Mesodermal cell (in vitro differentiated cells): ENCODE measurements around the gene AKT3.
A peak's percentile ranks its signal among the peaks of the same experiment; 100 is the strongest.

ENCODE experiments used
- H3K27ac ChIP-seq: 2 replicates; pipeline ENCODE4 v1.7.0; 2013; ENCODE audit warnings: mild to moderate bottlenecking, low read depth, low read length, moderate library complexity; ENCODE audit not compliant: severe bottlenecking
- H3K36me3 ChIP-seq: 2 replicates; pipeline ENCODE4 v1.7.1; 2013; ENCODE audit warnings: mild to moderate bottlenecking, low read length, moderate library complexity; ENCODE audit not compliant: control insufficient read depth, insufficient read depth
- H3K4me1 ChIP-seq: one replicate; pipeline ENCODE4 v1.7.1; 2013; ENCODE audit warnings: mild to moderate bottlenecking, low read length; ENCODE audit not compliant: insufficient read depth, control insufficient read depth, poor library complexity, severe bottlenecking
- H3K4me3 ChIP-seq: 2 replicates; pipeline ENCODE4 v1.7.0; 2013; ENCODE audit warnings: low read length, control low read depth, mild to moderate bottlenecking; ENCODE audit not compliant: insufficient read depth, poor library complexity, severe bottlenecking; ENCODE audit errors: extremely low read depth
- H3K9me3 ChIP-seq: 2 replicates; pipeline ENCODE4 v1.7.1; 2013; ENCODE audit warnings: mild to moderate bottlenecking, low read length, moderate library complexity; ENCODE audit not compliant: control insufficient read depth
- WGBS, 2 experiments: methylation state at CpG; one replicate each; pipeline ENCODE4 v1.1.5; 2013; ENCODE audit warnings: missing lambda C conversion rate in 2 of 2; ENCODE audit not compliant: insufficient coverage in 2 of 2; 5-methylcytosine and 5-hydroxymethylcytosine counted together

The AKT3 gene

DNA sequence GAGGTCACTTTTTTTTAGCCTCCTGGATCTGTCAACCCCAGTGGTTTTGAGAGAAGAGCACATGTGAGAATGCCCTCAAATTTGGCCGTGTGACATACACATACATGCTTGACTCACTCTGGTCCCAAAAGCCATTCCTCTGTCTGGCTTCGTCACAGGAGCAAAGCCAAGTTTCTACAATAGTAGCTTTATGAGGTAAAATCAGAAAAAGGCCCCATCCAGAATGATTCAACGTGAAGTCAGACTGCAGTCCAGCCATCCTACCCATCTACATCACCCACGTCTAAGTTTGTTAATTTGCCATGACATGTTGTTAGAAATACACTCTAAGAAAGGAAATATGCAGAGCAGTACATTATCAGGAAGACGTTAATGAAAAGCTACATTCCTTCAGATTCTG, 349.0 kb downstream of the AKT3 start:
- Histone ChIP-seq H3K36me3 (peaks cover 28% of the 10 kb centered on the region), H3K4me1 (peaks cover 2% of the 10 kb centered on the region), H3K9me3 (no peaks in the 10 kb centered on the region), H3K4me3 (no peak overlapping the region), H3K27ac (no peak overlapping the region)
- 89 to 100% methylated on average over 2 to 3 of the region's 5 CpGs for WGBS, 2 experiments

DNA sequence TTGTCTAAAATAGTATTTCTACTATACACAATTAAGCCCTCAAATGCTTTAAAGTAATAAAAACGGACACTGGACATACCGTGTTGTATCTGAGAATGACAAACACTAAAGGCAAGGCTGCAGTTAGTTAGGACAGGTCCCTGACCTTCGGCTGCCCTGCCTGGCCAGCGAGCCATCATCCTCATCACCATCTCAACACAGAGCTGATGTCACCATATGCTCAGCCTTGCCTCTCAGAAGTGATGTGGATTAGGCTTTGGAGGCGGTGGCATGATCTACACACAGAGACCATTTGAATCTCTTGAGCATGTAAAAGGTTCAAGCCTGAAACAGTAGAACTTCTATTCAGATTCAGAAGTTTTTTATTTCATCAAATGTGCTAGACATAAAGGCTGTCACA, 349.5 kb downstream of the AKT3 start:
- Histone ChIP-seq H3K9me3 (no peaks in the 10 kb centered on the region), H3K4me3 (no peak overlapping the region), H3K27ac (no peak overlapping the region), H3K36me3 (peaks cover 28% of the 10 kb centered on the region), H3K4me1 (no peaks in the 10 kb centered on the region)
- 100% methylated on average over 3 of the region's 5 CpGs; no CpG with 5 or more reads in 1 of the 2 experiments for WGBS, 2 experiments

DNA sequence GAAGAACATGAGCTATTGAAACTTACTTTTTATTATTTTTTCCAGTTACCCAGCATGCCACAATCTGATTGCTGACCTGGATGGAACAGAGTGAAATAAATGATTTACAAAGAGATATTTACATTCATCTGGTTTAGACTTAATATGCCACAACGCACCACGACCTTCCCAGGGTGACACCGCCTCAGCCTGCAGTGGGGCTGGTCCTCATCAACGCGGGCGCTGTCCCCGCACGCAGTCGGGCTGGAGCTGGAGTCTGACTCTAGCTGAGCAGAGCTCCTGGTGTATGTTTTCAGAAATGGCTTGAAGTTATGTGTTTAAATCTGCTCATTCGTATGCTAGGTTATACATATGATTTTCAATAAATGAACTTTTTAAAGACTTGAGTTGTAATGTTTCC, 350.3 kb downstream of the AKT3 start:
- no peaks in the 10 kb centered on the region for H3K4me1 ChIP-seq

DNA sequence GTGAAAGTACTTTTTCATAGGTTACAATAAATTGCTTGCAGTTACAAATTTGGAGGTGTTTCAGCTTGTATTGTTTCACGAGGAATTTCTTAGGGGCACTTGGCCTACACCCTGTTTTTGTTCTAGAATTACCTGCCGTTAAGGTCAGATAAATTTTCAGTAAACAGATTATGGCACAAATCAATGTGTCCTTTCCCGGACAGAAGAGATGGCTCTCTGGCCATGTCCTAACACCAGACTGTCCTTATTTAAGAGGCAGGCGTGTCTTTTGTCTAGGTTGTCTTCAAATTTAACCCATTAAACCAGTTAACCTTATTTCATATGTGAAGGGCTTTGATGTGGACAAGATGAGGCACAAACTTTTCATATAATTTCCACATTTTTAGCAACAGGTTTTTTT, 350.8 kb downstream of the AKT3 start:
- Histone ChIP-seq H3K36me3 (peaks cover 31% of the 10 kb centered on the region), H3K9me3 (no peaks in the 10 kb centered on the region), H3K4me3 (no peak overlapping the region), H3K4me1 (no peaks in the 10 kb centered on the region), H3K27ac (no peak overlapping the region)
- WGBS, 2 experiments = 86 to 100% methylated on average over 3 to 4 of the region's 4 CpGs

More for the DNA sequence above, 350.3 kb downstream of the AKT3 start:
- Histone ChIP-seq H3K27ac (no peak overlapping the region), H3K36me3 (peaks cover 33% of the 10 kb centered on the region), H3K4me3 (no peak overlapping the region), H3K9me3 (no peaks in the 10 kb centered on the region)
- WGBS, 2 experiments = 91 to 94% methylated on average over 8 to 9 of the region's 10 CpGs

DNA sequence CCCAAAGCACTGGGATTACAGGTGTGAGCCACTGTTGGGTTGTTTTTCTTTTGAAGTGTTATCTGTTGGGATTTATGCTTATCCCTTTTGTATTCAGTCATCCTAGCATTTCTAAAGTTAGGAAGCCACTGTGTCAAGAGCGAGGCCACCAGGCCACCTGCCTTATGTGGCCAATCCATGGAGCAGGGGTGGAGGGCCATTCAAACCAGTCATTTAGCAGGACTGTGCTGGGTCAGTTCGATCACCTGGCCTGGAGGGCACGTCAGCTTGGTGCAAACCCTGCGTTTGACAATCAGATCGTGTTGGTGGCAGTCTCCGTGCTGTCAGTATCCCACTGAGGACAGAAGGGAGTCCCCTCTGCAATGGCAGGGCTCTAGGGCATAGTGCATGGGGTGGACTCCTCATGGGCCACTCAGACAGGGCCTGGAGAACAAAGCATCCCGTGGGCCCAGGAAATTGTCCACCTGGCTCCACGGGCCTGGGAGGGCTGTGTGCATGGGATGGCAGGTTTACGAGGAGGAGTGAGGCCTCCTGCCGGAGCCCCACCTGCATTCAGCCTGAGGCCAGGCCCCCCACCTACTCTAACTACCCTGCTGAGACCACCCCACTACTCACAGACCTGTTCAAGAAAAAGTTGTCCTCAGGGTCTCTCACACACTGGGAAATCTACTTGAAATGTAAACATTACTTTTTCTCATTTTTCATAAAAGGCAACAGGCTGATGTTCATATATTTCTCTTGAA, 351.9 kb downstream of the AKT3 start:
- Histone ChIP-seq H3K4me1 (no peaks in the 10 kb centered on the region), H3K4me3 (no peak overlapping the region), H3K36me3 (peaks cover 24% of the 10 kb centered on the region), H3K27ac (no peak overlapping the region), H3K9me3 (no peaks in the 10 kb centered on the region)
- 93 to 95% methylated on average over 10 of the region's 10 CpGs for WGBS, 2 experiments

DNA sequence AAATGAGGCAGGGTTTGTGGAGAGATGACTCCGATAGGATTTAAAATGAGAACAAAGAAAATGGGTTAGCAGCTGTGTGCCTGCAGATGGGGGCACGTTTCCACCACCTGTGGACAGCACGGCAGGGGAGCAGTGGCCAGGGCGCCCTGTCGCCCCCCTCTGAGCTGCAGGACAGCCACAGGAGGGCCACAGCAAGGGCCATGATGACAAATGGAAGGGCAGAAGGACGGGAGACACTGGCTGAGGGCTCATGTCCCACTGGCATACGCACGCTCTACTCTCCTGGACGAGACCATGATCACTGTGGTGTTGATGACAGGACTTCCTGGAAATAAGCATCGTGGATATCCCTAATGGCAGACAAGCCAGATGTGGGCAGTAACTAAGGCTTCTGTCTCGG, 353.2 kb downstream of the AKT3 start:
- Histone ChIP-seq H3K27ac (no peak overlapping the region), H3K4me3 (no peak overlapping the region), H3K4me1 (no peaks in the 10 kb centered on the region), H3K9me3 (no peaks in the 10 kb centered on the region), H3K36me3 (peaks cover 23% of the 10 kb centered on the region)
- WGBS, 2 experiments = 94 to 96% methylated on average over 10 to 11 of the region's 11 CpGs

DNA sequence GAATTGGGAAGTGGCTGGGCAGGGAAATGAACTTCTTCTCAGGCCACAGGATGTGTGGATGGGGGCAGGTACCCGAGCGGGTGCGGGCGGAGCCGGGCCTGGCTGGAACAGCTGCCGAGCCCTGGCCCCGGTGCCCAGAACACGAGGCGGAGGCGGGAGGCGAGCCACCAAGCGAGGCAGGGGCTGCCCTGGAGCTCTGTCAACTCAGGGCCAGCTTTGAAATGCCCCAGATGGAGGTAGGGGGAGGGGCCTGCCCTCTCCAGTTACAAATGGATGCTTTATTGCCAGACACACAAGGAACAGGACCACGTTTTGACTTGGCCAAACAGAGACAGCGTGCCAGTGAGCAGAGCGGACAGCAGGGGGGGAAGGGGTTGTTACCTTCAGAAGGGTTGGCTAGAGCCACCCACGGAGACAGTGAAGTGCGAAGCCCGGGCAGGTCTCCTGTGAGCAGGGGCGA, 353.8 kb downstream of the AKT3 start:
- H3K27ac ChIP-seq = no peak overlapping the region

DNA sequence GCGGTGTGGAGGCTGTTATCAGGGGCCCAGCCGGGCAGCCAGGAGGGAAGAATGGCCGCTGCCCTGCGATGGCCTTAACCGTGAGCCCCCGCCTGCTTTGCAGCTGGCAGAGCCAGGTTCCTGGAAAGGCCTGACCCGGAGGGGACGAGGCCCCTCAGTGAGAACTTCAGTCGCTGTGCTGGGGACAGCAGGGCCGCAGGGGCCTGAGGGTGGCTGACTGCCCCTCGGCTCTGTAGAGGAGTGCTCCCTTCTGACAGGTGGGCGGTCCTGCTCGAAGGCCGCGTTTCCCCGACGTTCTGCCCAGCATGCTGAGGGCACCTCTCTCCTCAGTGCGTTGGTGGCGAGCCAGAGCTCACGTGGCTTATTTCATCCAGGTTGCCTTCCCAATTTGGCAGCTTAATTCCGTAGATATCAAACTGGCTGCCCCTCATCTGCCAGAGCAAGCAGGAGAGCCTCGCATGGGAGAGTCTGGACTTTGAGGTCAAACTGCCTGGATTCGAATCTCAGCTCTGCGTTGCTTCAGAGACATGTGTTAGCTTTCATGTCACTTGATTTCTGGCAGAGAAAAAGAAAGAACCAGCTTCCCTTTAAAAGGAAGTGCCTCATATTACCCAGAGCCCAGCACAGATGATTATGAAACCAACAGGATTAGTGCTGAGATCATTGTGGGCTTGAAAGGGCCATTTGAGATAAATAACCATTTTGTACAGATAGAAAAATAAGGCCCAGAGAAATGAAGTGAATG, 354.4 kb downstream of the AKT3 start:
- Histone ChIP-seq H3K27ac (peak overlapping the region; percentile 44), H3K36me3 (peaks cover 24% of the 10 kb centered on the region), H3K4me1 (no peaks in the 10 kb centered on the region), H3K4me3 (no peak overlapping the region), H3K9me3 (no peaks in the 10 kb centered on the region)
- WGBS, 2 experiments = 94 to 96% methylated on average over 14 to 24 of the region's 24 CpGs

More for the DNA sequence above, 353.8 kb downstream of the AKT3 start:
- Histone ChIP-seq H3K4me1 (no peaks in the 10 kb centered on the region), H3K4me3 (no peak overlapping the region), H3K36me3 (peaks cover 22% of the 10 kb centered on the region), H3K9me3 (no peaks in the 10 kb centered on the region)
- WGBS, 2 experiments = 86 to 87% methylated on average over 17 to 19 of the region's 19 CpGs

DNA sequence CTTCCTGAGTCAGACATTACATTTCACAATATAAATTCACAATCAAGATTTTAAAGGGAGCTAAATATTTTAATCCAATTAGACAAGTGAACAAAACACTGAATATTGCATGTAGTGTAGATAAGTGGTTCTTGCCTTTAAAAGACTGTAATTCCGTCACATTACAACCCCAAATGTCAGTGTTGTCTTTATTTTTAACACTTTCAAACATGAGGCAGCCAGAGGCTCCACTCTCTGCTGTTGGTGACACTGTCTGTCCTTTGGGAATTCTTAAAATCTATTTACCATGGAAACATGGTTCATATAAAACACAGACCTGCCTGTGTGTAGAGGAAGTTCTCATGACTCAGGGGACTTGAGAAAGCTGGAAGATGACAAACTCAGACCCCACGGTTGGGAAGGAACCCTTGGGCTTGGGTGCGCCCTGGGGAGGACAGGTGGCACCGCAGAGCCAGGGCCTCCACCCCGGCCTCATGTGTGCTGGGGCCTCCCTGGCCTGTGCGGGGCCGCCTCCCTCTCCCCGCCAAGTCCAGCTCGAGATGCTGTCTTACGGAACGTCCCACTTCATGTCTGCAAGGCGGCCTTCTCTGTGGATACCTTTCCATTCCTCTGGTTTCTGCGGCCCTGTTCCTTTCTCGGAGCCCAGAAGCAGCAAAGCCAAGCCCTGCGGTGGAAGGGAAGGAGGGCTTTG, 355.2 kb downstream of the AKT3 start:
- H3K36me3 ChIP-seq = peaks cover 30% of the 10 kb centered on the region
- H3K27ac ChIP-seq = no peak overlapping the region
- WGBS, 2 experiments = 93 to 95% methylated on average over 14 to 15 of the region's 15 CpGs
- H3K9me3 ChIP-seq = no peaks in the 10 kb centered on the region
- no peak overlapping the region for H3K4me3 ChIP-seq
- H3K4me1 ChIP-seq = no peaks in the 10 kb centered on the region

DNA sequence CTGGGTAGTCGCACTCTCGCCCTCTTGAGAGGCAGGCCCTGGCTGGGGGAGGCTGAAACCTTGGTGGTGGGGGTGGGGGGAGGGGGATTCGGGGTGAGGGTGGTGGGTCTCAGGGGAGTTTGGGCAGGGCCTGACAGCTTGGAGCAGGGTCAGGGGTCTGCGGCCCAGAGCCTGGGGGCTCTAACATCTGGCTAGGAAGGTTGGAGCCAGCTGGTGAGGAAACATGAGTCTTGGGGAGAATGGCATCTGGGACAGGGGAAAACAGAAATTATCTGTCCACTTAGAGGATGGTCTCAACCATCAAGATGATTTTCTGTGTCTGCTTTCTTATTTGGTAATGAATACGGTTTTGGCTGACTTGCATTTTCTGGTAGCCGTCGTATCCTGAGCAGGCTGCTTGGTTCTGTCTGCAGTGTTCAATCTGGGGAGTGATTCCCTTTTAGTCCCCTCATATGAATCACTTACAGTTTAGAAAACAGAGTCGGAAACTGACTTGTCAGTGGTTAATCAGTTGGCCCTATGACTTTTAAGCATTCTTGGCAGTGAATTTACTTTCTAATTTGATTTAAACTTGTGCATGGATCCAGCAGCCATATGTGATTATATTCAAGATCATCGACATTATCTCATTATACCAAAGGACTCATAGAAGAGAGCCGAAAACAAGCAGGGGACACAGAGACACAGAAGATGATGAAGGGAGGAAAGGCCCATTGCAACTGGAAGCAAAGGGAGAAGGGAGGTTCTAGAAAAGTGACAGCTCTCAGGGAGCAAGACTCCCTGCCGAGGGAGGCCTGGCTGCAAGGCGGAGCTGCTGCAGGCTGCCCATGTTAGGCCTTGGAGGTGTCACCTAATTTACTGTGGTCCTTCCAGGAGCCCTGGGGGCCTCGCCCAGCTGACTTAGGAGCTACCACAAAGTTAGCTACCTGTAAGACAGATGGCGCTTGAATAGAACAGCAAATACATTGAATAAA, 356.6 kb downstream of the AKT3 start:
- H3K36me3 ChIP-seq = peaks cover 26% of the 10 kb centered on the region
- no peak overlapping the region for H3K4me3 ChIP-seq
- no peaks in the 10 kb centered on the region for H3K9me3 ChIP-seq
- H3K27ac ChIP-seq = no peak overlapping the region
- no peaks in the 10 kb centered on the region for H3K4me1 ChIP-seq
- WGBS, 2 experiments = 81 to 90% methylated on average over 2 to 3 of the region's 14 CpGs
